NCI-H748 (cell line): Measurements from ENCODE around the gene BNIP5.
A peak's percentile ranks its signal among the peaks of the same experiment; 100 is the strongest.

Source experiments
- DNase-seq: peaks from one replicate; lab custom pipeline; 2025; ENCODE audit not compliant: unreplicated experiment; lab: John Stamatoyannopoulos, UW

The BNIP5 gene

DNA sequence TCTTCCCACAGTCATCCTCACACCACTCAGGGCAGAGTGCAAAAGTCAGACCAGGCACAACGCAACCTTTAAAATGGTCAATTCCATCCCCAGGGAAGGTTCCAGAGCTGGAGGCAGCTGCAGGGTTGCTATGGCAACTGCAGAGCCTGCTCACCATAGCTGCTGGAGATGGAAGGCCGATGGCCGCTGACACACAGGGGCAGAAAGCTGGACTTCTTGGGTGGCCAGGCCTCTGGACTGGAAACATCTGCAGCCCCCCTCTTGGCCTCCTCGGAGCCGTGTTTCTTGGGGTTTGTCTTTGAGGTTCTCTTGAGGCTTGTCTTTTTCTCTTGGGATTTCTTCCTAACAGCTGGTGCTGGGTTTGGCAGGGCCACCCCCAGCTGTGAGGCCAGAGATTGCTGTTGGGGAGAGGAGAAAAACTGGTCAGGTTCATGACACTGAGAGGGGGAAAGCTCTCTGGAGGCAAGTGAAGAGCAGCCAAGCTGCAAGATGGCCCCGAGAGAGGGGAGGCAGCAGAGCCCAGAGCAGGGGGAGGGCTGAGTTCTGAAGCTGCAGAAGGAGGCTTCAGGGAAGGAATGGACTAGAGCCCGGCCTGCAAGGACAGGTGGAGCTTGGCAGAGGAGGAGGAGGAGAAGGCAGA is 10.2 kb downstream of the BNIP5 start:
- DNase-seq, result peak; percentile 61

DNA sequence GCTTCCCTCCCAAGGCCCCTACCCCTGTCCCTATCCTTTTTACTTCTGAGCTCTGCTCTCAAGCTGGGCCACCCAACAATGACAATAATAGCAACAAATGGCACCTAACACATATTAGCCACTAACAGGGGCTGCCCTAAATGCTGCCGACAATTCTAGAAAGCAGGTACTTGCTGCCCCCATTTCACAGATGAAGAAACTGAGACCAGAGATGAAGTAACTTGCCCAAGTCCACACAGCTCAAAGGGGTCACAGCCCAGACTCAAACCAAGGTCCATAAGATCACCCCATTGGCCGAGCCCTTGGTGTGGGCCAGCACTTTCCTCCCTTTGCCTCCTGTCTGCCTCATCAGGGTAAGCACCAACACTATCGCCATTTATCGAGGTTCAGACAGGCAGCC is 12.0 kb downstream of the BNIP5 start:
- no peak for DNase-seq

DNA sequence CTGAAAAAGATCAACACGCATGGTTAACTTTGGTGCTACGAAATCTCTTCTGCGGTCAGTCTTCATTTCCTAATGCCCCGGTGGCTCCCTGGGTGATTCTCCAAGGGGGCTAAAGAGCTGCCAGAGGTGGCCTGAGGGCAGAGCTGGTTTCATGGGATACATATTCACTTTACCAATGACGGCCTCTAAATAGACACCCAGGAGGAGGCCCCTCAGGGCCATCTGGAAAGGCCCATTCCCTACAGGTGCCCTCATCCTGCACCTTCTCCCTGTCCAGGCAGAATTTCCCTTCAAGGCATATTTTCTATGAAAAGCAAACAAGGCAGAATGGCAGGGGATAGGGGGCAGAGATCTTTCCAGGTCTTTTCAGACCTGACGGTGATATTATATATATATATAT is 12.5 kb downstream of the BNIP5 start:
- no peak for DNase-seq

DNA sequence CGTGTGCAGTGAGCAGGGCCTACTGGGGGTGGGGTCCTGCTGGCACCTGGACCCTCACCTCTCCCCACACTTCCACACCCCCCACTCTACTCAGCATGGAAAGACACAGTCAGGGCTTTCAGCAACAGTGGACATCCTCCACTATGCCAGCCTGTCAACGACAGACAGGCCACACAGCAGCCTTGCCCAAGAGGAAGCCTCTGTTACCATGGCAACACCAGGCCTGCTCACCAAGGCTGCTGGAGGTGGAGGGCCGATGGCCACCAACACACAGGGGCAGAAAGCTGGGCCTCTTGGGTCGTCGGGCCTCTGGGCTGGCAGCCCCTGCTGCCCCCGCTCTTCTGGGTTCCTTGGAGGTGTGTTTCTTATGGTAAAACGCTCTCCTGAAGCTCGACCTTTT is 13.6 kb downstream of the BNIP5 start:
- peak; percentile 85 for DNase-seq

DNA sequence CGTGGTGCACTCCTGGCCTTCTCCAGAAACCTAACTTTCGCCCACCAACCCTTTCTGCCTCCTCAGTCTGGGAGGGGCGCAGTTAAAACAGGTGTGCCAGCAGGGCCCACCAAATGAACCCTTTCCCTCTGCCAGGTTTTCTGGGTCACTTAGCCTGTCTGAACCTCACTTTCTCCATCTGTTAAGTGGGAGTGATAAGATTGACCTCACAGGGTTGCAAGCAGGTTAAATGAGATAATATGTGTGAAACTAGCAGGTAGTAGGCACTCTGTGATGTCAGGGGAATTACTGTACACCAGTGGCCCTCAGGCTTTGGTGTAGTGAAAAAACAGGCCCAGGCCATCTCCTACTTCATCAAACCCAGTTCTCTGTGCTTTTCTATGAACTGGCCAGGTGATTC is 14.1 kb downstream of the BNIP5 start:
- no peak for DNase-seq

DNA sequence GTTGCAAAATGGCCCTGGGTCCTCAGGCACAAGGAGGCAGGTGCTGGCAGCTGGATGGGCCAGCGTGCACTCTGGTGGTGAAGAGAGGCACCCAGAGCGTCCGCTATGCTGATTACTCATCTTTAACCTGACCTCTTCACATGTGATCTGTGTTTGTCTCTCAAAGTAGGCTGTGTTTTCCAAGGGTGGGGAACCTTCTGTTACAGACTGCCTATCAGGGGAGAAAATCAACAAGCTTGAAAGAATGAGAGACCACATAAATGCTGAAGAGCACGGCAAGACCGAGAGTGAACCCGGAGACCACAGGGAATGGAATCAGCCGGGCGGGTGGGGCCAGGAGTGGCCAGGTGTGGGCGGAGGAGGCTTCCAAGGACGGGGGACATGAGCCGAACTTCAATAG is 16.2 kb downstream of the BNIP5 start:
- peak; percentile 94 for DNase-seq

DNA sequence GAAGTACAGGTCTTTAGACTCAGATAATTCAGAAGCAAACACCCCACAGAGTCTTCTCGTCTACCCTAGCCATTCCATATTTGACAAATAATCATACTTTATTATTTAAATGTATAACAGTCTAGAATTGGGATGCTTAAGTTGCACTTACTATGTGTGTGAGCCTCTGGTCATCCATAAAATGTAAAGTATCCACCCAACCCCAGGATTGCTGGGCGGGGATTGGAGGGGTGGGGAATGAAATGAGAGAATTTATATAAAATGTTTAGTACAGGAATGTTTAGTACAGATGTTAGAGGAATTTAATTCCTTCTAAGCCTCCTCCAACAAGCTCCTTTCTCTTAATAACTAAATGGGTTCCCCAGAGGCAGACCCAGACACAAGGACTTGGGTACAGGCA is 16.9 kb downstream of the BNIP5 start:
- DNase-seq, result no peak

DNA sequence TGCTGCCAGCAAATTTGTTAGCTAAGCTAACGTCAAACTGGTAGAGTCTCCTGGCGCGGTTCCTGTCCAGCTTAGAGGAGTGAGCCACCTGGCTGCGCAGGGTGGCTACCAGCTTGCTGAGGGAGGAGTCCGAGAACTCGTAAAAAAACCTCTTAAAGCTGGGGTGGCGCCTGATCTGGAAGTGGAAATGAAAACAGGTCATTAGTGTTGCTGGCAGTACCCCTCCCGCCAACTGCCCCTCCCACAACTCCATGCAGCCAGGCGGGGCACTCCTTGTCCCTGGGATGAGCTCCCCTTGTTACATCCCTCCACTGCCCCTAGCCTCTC is 17.3 kb downstream of the BNIP5 start:
- peak; percentile 99 for DNase-seq

DNA sequence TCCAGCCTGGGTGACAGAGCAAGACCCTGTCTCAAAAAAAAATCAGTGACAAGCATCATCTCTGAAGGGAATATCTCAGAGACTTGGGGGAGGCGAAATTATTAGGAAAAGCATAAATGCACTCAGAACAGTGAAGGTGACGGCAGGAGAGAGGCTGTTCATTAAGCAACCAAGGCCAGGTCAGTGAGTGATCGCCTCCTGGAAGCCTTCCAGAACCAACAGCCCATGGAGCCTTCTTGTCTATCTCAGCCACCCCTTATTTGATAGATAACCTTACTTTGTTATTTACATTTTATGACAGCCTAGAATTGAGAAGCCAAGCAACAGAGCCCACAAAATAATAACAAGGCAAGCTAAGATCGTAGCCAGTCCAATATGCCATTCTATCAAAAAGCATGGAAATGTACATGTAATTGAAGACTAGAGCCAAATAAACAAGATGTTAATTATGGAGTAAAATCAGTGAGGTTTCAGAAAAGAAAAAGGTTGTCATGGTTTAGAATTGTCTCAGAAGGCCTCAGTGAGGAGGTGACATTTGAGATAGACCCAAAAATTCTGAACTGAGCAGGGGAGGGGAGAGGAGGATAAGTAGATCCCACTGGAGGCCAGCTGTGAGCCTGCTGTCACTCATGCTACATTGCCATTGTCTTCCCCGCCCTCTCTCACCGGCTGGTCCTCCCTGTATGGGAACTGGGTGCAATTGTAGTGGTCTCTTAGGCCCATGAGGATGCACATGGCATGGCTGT is 17.8 kb downstream of the BNIP5 start:
- DNase-seq, result peak; percentile 33

DNA sequence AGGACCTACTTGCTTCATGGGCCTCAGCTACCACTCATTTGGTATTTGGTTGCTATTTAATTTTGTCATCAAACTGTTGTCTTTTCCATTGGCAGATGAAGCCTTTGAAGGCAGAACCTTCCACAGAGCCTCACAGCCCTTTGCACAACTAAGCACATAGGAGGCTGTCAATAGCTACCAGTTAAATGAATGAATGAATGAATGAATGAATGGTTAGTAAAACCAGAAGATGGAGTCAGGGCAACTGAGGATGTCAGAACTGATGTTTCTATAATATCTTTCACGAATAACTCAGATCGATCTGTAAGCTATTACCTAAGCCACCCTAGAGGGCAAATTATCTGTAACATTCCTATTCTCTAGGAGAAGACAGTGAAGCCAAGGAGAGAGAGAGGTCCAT is 19.1 kb downstream of the BNIP5 start:
- no peak for DNase-seq

DNA sequence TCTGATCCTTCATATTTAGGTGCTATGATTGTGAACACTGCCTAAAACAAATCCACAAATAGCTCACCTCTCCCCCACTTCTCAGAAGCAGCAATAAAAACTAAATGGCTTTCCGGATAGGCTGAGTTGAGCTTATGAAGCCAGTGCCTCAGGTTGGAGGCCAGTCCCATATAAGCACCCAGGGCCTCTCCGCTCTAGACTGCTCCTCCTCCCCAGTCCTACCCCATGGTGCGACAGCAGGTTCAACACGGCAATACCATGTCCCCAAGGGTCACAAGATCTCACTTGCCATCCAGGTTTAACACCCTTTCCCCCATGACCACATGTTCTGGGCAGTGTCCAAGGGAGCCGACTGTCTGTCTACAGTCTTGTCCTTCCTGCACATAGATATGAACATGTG is 20.8 kb downstream of the BNIP5 start:
- DNase-seq, result no peak

DNA sequence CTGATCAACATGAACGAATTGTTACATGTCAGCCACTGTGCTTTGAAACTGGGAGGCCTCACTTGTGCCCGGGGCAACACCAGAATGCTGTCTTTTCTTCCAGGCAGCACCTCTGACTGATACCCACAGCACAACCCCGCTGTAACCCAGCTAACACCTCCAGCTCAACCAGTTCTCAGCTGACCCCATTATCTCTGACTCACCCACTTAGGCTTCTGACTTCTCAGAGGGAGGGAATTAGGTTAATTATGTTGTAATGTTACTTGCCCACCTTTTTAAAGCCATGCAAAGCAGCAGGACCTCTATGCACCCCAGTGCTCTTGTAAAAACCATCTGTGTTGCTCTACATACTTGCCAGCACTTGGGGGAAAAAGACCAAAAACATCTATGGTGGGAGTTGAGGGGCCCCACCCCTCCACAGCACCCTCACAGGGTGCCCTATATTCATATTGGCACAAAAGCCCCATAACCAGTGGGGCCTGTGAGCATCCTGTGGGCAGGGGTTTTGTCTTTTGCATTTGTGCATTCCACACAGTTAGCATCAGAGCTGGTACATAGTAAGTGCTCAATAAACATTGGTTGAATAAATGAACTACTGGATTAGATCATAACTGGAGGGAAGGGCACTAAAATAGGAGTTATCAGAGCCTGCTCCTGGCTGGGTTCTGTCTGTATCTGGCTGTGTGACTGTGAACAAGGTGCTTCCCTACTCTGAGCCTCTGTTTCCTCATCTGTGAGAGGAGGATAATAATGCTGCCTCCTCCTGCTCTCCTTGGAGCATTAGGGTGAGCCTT is 22.3 kb downstream of the BNIP5 start:
- peak; percentile 31 for DNase-seq

DNA sequence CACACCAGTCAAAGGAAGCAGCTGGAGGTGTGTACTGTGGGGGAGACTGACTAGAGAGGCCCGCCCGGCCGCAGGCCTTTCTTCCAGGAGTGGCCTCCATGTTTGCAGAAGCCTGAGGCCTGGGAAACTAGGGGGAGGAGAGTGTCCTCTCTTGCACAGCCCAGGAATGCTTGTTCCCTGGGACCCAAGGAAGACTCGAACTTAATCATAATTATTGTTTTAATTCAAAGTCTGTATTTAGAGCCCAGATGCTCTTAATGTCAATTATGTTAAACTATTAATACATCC is 23.1 kb downstream of the BNIP5 start:
- DNase-seq, result no peak

DNA sequence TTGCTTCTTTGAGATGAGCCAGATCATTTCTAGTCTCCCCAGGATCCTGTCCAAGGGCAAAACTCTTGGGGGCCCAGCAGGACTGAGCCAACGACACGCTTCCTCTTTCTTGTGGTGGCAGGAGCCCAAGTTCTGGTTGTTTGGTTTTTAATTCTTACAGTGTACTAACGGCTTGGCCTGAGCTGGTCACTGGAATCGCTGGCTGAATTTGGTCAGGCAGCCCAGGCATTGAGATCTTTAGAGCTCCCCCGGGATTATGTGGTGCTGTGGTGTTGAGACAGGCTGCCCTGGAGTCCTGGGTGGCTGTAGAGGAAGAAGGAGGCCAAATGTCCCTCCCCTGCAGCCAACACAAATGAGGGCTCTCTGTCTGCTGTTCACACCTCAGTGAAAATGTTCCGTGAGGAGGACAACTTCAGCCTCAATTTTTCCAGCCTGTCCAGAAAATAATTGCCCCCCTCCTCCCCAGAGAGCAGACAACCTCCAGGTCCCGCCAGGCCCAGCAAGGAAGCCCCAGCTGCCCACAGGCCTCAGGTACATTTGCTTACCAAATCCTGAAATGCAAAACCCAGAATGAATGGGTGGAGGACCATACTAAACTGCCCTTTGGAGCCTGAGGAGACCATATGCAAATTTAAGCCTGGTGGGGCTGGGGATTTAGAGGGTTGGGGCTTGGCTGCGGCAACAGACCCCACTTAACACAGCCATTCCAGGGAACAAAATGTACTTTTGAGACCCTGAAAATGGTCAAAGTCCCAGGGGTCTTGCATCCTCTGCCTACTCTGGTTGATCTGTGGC is 23.6 kb downstream of the BNIP5 start:
- no peak for DNase-seq

DNA sequence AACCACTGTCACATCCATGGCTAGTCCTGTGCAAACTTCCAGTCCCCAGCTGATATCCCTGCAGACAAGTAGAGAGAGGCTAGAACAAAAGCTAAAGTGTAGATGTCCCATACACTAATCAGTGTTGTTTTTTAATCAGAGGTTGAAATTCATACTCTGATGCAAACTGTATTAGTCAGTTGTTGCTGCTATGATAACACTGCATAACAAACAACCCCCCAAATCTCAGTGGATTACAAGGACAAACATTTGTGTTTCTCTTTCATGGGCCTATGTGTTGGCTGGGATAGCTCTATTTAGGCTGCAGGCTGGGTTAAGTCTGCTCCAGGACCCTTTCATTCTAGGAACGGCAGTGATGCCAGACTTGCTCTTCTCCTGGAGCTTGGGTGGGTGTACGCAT is 26.8 kb downstream of the BNIP5 start:
- no peak for DNase-seq

DNA sequence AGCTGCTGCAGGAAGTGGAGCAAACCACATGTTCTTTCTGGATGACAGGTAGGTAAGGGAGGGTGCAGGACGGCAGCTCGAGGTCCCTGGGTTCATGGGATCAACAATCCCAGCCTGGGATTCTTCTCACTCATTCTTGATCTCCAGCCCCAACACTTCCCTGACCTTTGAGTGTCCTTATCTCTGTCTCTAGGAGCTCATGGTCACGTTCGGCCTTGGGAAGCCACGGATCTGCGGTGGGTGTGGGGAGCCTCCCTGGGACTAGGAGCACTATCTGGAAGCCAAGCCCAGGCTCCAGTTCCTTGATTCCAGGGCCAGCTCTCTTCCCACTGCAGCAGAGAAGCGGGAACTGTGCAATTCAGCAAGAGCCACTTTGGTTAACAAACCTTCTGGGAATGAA is 27.5 kb downstream of the BNIP5 start:
- no peak for DNase-seq

DNA sequence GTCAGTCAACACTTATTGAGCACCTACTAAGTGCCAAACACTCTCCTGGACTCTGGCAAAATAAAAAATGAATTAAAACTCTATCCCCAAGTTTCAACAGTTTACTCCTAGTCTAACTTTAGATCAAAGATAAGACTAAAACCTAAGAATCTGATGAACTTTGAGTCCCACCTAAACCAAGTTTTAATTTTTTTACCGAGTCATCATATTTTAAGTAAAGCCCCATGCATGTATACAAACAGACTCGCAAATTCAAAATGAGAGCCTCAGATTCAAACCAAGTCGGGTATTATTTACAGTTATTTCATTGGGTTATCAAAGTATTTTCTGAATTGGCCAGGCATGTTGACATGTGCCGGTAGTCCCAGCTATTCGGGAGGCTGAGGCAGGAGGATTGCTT is 28.2 kb downstream of the BNIP5 start:
- no peak for DNase-seq

DNA sequence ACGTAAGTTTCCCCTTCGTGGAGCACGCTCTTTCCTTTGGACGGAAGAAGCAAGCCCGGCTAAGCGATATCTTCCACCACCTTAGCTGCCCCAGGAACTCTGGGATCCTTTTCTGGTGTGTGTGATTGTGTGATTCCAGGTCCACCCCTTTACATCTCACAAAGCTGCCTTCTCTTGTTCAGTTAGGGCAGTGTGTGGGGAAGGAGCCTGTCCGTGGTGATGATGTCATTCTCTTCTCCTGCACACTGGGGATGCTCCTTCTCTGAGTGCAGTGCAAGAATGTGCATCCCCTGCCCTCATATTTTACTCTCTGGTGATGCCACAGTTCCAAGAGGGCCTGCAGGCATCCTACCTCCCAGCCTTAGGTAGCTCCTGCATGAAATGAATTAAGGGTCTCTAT is 30.3 kb downstream of the BNIP5 start:
- DNase-seq, result no peak

DNA sequence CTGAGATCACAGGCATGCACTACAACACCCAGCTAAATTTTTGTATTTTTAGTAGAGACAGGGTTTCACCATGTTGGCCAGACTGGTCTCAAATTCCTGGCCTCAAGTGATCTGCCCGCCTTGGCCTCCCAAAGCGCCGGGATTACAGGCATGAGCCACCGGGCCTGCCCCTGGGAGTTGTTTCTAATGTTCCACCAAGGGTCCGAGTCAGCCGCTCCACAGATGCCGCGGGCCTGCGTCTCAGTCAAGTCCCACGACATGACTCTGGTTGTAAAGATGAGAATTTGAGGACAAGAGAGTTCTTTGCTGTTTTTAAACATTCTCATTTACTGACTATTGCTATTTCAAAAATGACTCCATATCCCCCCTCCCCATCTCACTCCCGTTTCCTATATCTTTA is 30.8 kb downstream of the BNIP5 start:
- no peak for DNase-seq

DNA sequence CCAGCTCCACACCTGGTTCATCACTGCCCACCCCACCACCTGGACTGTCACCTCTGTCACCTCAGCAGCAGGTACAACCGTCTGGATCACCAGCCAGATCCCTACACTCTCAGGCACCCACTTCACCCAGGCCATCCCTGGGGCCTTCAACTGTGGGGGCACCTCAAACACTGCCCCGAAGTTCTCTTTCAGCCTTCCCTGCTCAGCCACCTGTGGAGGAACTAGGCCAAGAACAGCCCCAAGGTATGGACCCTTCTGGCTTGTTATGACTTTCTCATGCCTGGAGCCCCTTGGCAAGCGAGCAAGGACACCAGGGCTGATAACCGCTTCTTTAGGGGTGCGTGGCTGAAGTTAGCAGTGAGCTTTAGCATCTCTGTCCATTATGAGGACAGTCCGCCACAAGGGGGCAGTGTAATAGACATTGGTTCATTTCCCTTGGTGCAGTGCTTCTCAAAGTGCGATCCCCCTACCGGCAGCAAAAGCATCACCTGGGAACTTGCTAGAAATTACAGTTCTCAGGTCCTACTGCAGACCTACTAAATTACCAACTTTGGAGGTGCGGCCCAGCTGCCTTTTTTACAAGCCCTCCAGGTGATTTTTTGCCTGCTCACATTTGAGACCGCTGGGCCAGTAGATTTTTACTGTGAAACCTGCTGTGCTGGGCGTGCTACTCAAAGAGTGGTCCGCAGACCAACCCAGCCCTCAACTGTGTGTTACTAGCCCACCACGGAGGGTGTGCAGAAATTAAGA is 34.3 kb downstream of the BNIP5 start:
- DNase-seq, result peak; percentile 91

DNA sequence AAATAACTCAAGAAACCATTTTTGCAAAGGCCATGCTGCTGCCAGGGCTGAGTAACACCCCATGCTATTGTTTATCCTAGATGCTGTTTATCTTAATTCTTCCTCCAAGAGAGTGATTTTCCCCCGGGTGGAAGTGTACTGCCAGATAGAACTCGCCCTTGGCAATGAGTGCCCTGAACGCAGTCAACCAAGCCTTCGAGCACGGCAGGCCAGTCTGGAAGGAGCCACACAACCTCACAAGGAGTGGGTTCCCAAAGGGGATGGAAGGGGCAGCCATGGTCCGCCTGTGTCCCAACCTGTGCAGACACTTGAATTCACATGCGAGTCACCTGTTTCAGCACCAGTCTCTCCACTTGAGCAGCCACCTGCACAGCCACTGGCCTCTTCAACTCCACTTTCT is 34.9 kb downstream of the BNIP5 start:
- no peak for DNase-seq
